ENCODE data around the gene LONRF2.
"Not testable (repeated sequence)": the region's sequence is repeated elsewhere in the genome, so short reads cannot be mapped to it uniquely, and the experiment has no call there.

LONRF2 gene

DNA sequence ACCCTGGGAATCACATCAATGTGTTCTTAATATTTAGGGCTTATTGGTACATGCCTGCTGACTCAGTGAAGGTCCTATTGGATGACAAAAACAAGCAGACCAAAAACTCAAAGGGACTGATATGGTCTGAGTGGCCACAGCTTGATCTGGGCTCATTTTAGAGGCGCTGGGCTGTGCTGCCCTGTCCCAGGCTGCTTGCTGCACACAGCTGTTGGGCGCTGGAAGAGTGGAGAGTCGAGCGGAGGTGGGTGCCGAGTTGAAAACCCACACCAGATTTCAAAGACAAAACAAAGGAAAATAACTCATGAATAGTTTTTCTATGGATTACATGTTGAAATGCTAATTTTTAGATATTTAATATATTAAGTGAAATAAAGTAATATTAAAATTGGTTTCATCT lies 68.5 kb downstream of the LONRF2 start:
- DNase-seq (ENCODE audit: low spot score) = no peak

DNA sequence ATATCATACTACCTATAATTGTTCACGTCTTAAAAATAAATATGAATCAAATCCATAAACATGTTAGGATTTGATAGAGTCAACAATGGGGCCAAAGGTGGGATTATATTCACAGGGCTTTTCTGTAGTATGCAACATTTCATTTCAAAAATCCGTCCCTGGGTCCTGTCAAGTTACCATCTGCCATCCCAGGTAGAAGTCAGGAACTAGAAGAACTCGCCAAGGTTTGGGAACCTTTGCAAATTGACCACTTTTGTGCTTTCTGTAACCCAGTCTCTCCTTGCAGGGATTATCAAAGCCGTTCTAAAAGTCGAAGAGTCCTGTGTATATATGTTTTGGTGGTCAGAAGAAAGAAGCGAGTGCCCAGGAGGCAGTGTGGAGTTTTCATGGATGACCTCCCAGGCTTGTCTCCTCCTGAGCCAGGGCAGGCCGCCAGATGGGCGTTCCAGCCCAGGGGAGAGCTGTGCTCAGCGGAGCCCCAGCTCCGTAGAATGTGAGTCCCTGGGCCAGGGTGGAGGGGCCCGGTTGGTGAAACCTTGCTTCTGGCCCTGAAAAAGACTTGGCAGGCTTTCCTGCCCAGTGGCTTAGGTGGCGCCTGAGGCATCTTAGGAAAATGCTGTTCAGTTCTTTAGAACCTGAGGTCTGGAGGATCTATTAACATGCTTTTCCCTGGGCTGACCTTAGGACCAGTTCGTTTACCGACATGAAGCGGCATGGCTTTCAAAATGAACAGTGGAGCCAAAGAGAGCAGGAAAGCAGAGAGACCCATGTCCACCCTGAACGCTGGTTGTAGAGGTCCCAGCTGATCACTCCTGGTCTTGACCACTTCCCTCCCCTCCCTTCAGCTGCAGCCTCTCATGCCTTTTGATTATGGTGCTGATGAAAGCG lies 69.2 kb downstream of the LONRF2 start:
- DNase-seq (ENCODE audit: low spot score) = no peak

DNA sequence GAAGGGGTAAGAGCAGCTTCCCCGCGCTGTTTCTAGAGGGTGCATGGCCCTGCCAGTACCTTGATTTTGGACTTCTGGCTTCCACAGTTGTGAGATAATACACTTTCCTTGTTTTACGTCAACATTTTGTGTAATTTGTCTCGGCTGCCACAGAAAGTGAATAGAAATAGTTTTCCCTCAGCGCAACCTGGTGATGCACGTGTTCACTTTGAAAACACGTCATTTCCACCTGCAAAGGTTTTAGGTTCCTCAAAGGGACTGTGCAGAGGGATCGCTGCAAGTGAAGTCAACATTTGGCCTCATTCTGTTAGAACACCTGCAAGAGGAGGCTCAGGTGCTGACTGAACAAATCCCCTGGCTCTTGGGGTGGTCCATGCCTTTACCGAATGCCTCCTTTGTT lies 71.7 kb downstream of the LONRF2 start:
- no peak for DNase-seq (ENCODE audit: low spot score)

DNA sequence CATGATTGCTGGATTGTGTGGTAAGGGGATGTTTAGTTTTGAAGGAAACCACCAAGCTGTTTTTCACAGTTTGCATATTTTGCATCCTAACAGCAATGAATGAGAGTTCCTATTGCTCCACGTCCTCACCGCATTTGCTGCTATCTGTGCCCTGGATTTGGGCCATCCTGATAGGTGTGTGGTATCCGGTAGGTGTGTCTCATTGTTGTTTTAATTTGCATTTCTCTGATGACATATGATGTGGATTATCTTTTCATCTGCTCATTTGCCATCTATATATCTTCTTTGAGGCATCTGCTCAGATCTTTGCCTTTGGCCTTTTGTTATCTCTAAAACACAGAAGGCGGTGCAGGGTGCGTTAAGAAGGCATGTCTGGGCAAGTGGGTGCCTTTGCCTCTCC lies 73.3 kb downstream of the LONRF2 start:
- no peak for DNase-seq (ENCODE audit: low spot score)

DNA sequence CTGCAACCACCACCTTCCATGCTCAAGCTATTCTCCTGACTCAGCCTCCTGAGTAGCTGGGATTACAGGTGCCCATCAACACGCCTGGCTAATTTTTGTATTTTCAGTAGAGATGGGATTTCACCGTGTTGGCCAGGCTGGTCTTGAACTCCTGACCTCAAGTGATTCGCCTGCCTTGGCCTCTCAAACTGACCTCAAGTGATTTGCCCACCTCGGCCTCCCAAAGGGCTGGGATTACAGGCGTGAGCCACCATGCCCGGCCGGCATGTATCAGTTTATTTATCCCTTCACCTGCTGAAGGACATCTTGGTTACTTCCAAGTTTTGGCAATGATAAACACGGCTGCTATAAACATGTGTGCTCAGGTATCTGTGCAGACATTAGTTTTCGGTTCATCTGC lies 73.7 kb downstream of the LONRF2 start:
- DNase-seq (ENCODE audit: low spot score) = not testable (repeated sequence)

DNA sequence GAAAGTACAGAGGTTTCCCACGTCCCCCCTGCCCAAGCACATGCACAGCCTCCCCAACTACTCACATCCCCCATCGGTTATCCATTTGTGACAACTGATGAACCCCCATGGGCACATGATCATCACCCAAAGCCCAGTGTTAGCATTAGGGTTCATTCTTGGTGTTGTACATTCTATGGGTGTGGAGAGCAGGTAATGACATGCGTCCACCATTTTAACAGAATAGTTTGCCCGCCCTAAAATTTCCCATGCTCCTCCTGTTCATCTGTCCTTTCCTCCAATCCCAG lies 74.3 kb downstream of the LONRF2 start:
- DNase-seq (ENCODE audit: low spot score) = no peak

DNA sequence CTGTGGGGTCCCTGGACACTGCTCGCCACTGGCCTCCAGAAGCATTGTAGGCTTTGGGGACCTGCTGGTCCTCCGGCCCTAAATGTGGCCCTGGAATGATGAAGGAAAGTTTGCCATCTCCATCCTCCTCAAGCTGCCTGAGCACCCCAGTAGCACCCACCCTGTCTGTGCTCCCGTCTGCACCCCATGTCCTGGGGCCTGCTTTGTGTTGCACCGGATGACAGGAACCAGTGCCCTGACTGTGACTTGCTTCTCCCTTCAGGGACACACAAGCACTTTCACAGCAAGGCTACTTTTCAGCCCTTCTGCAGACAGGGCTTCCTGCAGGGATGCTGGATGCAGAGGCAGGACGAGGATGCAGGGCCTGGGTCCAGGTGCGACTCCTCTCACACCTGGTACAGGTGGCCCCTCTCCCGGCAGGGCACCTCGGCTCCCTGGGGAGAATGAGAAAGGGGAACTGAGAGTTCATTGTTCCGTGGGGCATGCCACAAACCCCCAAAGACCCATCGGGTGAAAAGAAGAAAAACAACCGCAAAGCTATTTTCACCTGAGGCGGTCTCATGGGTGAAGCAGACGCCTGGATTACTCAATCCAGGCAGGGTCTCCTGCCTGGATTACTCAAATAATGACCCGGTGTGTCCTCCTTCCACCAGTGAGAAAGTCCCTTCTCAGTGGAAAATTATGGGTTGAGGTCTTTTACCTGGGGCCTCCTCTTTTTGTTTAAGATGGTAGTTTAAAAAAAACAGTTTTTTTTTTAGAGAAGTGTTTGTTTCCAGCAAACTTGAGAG lies 74.9 kb downstream of the LONRF2 start:
- DNase-seq (ENCODE audit: low spot score) = no peak

DNA sequence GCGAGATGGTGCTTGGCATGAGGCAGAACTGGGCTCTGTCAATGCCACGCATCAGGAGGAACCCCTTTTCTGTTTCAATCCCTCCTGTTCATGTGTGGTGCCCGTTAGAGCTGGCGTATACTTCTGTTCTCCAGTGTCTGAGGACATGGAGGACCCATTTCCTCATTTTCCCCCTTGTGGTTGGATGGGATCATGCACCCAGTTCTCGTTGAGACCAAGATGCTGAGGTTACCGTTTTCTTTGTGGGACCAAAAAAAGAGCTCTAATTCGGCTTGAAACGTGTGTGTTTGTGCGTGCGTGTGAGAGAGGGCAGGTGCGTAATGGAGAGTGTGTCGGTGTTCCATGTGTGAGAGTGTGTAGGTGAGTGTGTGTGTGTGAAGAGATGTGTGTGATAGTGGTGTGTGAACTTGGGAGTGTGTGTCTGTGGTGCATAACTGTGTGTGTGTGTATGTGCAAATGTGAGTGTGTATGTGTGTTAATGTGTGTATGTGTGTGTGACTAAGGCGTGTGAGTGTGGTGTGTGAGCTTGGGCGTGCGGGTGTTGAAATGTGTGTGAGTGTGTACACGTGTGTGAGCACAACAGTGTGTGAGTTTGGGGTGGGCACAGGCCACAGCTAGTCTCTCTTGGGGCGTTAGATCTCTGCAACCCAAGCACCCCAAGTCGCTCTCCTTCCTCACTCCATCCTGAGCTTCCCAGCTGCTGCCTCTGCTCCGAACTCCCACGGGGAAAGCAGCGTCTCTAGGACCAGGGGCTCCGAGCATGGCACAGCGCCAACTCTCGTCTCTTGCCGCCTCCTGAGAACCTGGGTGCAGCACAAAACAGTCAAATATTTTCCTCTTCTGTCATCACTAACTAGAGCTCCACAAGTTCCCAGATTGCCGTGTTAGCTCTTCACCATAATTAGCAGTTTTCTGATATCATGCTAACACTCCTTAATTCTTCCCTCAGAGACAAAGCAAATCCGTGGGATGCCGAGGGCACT lies 75.8 kb downstream of the LONRF2 start:
- DNase-seq (ENCODE audit: low spot score) = no peak

DNA sequence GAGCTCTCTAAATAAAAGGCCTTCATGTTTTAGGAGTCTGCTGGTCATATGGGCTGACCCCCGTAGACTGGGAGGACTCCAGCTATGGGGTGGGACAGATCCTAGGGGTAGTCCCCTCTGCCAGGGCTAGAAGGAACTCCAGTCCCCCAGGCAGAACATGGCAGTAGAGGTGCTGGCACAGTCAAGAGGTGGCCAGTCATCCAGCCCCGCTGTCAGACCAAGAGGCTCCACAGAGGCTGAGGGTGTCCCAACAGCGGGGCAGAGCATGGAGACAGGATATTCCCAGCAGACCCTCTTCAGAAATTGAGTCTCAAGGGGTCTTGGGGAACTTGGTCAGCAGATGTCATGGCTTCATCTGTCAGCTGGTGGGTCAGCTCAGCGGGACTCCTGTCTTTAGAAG lies 76.6 kb downstream of the LONRF2 start:
- no peak for DNase-seq (ENCODE audit: low spot score)

DNA sequence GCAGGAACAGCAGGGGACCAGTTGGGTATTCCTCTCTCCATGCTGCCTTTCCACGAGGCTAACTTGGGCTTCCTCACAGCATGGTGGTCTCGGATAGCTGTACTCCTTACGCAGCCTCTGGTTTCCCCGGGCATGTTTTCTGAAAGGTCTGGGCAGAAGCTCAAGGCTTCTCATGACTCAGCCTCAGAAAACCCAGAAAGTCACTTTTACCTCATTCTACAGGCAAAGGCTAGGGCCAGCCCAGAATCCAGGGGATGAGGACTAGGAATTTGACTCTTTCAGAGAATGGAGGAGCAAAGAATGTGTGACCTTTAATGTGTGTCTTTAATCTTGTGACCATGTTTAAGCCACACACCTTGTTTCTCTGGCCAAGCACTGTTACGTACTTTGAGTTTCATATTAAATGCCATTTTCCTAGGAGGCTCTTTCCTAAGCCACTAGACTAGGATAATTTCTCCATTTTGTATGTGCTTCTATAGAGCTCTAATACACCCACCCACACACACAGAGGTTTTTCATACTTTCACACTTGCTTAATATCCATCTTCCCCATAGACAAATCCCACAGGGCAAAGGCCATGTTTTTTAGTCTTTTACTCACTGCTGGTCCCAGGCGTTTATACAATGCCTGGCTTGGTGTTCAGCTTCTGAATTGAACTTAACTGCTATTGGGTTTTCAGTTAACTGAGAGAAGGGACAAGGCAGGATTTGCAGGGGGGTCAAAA lies 77.3 kb downstream of the LONRF2 start:
- DNase-seq (ENCODE audit: low spot score) = no peak

DNA sequence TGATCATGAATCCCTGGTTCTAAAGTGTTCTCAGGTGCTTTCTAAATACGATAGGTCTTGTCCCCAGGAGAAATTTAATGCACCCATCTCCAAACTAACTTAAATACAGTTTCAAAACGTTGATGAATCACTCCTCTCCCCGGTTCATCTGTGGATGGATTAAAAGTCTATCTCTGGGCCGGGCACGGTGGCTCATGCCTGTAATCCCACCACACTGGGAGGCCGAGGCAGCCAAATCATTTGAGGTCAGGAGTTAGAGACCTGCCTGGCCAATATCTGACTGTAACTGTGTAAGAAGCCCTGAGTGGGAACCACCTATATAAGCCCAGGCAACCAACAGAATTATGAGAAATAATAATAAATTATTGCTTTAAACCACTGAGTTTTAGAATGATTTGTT lies 78.7 kb downstream of the LONRF2 start:
- DNase-seq (ENCODE audit: low spot score) = no peak

DNA sequence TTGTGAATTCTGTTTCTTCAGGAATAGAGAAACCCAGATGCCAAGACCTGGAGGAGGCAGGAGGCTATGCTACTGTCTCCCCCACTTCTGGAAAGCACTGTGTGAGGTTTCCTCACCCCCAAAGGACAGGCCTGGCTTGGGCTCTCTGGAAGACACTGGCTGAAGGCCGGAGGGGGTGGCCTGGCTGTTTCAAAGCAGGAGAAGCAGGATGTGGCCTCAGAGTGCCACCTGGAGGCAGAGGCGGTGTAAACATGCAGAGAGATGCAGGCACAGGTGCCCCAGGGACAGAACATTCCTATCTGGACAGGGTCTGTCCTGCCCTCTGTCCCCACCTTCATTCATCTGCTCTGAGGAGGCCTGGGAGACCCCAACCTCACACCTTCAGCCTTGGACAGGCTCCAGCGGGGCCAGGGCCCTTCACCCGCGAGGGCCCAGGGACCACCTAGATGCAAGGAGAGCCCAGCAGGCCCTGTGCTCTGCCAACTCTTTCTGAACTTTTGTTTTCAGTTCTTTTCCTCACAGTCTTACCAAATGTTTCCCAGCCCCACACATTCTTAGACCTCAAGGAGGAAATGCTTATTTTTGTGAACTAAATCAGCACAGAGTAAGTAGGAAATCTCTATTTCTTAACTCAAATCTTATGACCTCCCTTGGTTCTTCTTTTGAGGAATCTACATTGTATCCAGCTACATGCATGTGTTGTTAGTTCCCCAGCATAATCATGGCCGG lies 79.2 kb downstream of the LONRF2 start:
- DNase-seq (ENCODE audit: low spot score) = peak; percentile 85

DNA sequence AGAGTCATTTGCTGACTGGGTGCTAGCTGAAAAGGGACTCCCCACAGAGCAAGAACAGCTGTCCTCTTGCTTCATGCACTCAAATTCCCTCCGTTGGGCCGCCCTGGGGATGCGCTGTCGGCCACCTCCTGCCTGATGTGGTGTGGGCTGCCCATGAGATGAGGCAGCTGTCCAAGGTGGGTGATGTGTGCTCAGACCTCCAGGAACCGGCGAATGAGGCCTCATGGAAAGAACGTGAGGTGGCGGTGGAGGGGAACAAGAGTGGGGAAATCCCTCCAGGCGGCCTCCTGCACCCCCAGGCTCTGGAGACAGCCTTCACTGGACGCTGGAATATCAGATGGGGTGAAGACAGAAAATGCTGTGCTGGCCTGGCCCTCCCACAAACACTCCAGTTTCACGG lies 79.8 kb downstream of the LONRF2 start:
- DNase-seq (ENCODE audit: low spot score) = no peak

DNA sequence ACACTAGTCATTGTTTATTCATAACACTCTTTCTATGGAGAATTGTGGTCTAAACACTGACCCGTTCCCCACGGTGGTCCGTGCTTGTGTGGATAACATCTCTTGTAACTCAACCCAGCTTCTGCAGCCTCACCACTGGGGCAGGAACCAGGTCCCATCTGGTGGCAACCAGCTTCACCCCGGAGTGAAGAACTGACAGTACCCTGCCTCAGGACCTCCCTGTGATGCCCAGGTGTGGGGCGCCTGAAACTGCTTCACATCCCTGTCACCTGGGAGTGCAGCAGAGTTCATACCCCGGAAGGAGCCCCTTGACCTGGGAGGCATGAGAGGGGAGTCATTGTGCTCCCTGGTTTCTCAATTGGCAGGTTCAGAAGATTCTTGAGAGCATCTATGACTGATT lies 81.1 kb downstream of the LONRF2 start:
- no peak for DNase-seq (ENCODE audit: low spot score)

DNA sequence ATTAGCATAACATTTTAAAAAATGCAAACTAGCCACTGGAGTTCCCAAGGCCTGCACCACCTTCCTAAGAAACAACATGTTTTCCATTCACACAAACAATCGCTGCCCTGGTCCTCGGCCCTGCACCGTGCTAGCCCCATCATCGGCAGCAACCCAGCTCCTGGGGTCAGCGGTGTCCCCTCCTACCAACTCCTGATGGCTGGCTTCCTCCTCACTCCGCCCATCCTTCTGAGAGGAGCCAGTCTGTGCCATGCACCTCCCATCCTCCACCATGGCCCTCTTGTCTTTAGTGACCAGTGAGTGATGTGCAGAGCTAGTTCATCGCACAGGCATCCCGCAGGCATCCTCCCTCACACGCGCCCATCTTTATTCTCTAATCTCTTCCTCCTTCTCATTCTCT lies 81.9 kb downstream of the LONRF2 start:
- no peak for DNase-seq (ENCODE audit: low spot score)

DNA sequence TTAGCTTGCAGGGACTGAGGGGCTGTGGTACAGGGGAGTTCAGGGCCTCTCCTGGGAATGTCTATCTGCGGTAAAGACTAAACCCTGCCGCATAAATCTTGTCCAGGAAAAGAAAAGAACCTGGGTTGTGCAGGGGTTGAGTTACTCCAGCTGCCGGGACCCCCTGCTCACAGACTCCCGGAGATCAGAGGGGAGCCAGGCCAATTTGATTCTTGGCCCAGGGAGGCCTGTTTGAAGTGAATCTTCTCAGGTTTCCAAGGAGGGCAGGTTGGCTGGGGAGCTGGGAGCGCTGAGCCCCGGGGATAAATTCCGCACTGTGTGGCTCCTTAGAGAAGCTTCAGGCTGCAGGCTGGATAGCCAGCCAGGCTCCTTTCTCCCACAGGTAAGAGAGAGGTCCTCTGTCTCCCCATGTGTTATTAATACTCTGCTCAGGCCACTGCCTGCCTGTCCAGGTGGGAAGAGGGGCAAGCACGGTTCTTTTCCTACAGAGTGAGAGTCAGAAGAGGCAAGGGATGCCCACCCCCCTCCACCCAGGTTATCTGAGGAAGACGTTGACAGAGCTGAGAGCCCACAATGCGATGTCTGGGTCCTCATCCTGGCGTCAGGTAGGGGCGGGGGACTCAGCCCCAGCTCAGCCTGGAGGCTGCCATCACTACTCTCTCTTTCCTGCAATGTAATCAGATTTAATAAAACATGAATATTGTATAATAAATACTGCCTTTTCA lies 82.7 kb downstream of the LONRF2 start:
- DNase-seq (ENCODE audit: low spot score) = no peak

DNA sequence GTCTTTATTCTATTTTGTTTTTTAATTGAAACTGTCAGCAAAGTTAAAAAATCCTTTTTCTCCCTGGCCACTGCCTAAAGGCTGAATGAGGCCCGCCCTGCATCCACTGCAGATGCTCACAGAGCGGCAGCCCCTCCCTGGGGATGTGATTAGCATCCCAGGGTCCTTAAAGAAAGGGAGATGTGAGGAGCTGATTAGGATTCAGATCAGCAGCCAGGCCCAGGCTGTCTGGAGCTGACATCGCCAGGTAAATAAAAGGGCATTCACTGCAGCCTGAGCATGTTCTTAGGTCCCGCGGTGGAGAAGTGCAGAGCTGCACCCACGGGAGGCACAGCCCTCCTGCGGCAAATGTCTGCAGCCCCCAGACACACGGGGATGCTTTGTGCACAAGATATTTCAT lies 83.8 kb downstream of the LONRF2 start:
- DNase-seq (ENCODE audit: low spot score) = no peak

DNA sequence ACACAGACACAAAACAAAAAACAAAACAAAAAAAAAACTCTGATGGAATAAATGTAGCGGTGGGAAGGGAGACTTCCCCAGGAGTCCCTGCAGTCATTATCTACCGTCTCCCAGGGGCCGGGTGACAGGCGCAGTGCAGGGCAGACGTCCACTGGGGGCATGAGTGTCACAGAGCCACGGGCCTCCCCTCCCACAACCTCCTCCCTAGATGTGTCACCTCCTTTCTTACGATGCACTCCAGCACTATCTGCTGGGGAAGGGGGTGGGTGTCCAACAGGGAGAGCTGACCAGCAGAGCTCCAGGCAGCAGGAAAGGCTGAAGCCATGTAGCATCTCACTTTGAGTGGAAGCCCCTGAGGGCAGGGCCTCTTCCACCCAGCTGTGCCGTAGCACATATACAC lies 84.5 kb downstream of the LONRF2 start:
- no peak for DNase-seq (ENCODE audit: low spot score)

DNA sequence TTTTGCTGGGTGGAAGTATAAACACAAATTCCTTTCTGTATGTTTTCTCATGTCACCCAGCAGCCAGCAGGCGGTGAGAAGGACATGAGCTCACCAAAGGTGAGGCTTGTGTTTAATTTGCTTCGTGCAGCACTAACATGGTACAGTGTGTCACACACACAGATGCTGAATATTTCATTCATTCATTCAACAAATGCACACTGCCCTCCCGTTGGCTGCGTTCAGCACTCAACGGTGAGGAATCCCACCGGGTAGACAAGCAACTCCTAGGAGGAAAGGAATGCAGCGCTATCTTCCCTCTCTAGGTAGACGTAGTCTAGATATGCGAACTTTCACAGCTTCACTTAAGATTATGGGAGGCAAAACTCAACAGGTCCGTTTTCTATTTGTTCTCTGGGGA lies 85.1 kb downstream of the LONRF2 start:
- DNase-seq (ENCODE audit: low spot score) = no peak

DNA sequence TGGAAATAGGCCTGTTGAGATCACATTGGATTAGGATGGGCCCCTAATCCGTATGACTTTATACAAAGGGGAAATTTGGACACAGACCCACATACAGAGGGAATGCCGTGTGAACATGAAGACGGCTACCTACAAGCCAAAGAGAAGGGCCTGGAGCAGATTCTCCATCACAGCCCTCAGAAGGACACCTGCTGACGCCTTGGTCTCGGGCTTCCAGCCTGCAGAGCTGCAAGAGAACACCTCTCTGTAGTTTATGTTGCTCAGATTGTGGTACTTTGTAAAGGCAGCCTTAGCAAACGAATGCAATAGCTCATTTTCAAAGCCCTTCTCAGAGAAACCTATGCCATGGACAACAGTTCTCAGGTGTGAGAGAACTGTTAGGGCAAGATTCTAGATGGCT lies 86.1 kb downstream of the LONRF2 start:
- no peak for DNase-seq (ENCODE audit: low spot score)

Measured in ecto neural progenitor cell (in vitro differentiated cells).